ENCODE data around the gene MSI2. TPM values are rescaled to one million over a fixed set of nuclear protein-coding genes. Genes with fewer than 3 reads are reported as not detected.

Gene MSI2
- total RNA-seq, 2 experiments from 2014 or later, result 59.6 to 61.7 TPM

DNA sequence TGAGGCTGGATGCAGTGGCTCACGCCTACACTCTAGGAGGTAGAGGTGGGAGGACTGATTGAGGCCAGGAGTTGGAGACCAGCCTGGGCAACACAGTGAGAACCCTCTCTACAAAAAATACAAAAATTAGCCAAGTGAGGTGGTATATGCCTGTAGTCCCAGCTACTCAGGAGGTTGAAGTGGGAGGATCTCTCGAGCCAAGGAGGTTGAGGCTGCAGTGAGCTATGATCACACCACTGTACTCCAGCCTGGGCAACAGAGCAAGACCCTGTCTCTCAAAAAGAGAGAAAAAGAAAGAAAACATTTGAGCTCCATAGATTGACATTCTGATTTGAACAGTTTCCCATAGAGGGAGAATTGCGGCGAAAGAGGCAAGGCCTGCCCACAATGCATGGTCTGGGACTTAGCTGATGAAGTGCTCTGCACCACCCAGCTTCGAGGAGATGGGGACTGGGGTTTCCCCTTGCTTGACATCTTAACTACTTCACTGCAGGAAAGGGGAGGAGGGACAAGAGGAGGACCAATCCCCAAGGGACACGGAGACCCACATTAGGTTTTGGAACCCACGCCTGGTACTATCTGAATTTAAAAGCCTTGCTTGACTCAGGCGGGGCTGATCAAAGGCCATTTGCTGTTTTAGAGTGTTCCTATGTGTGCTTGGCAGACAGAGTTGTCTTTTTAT is 21.7 kb downstream of the MSI2 start:
- H3K27me3 Mint-ChIP-seq, result no peaks in the 10 kb centered on the region
- H3K9me3 Mint-ChIP-seq, result no peaks in the 10 kb centered on the region
- POLR2A ChIA-PET, result interaction anchor here (0.6 to 1.2 kb wide), 5 partner anchors 12 to 174 kb away, joined by 3 to 5 read pairs (median 3); no protein-coding TSS in a partner anchor
- H3K4me1 Mint-ChIP-seq (ENCODE audit: low read depth), result peaks cover 68% of the 10 kb centered on the region
- CTCF ChIA-PET, result interaction anchor here (1.1 to 3.5 kb wide), 3 partner anchors 19 to 35 kb away, joined by 3 to 18 read pairs (median 3); partner anchors contain the start of gene MSI2
- H3K27ac Mint-ChIP-seq, result peak overlapping the region; percentile 40
- H3K4me3 Mint-ChIP-seq, result no peak overlapping the region
- H3K36me3 Mint-ChIP-seq (ENCODE audit: low read depth), result peaks cover 54% of the 10 kb centered on the region
- intact Hi-C loops (cut with micrococcal nuclease), result no loop called here
- DNase-seq, result peak; percentile 65
- TF ChIP-seq CTCF (IDR thresholded peaks at IDR 0.05), result no peak
- ATAC-seq, result peak; percentile 85

- Mint-ChIP-seq H3K4me1 (ENCODE audit: low read depth) (peaks cover 76% of the 10 kb centered on the region), H3K36me3 (ENCODE audit: low read depth) (peaks cover 60% of the 10 kb centered on the region), H3K27me3 (no peaks in the 10 kb centered on the region), H3K9me3 (no peaks in the 10 kb centered on the region), H3K4me3 (no peak overlapping the region), H3K27ac (no peak overlapping the region)
- ChIA-PET CTCF (interaction anchor here (1.1 to 3.5 kb wide), 2 partner anchors 20 to 36 kb away, joined by 3 to 18 read pairs; no protein-coding TSS in a partner anchor), POLR2A (interaction anchor here (0.6 to 4.1 kb wide), 9 partner anchors 8 to 173 kb away, joined by 3 to 15 read pairs (median 3); no protein-coding TSS in a partner anchor)
- intact Hi-C loops (cut with micrococcal nuclease), result no loop called here
- no peak for DNase-seq
- TF ChIP-seq CTCF (IDR thresholded peaks at IDR 0.05), result no peak
- ATAC-seq, result no peak
Measured at GRCh38 chr17:57278740-57279387, 22.5 kb downstream of the MSI2 start.

DNA sequence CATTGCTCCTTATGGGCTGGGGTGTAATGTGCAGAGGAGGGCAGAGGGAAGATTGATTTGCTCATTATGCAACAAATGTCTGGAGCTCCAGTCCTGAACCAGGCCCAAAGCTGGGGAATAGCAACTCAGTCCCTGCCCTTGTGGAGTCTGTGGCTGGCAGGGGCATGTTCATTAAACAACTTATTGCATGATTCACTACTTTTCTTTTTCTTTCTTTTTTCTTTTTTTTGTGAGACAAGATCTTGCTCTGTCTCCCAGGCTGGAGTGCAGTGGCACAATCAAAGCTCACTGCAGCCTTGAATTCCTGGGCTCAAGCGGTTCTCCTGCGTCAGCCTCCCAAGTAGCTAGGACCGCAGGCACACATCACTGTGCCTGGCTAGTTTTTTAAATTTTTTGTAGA is 23.1 kb downstream of the MSI2 start:
- no peak for TF ChIP-seq CTCF (IDR thresholded peaks at IDR 0.05)
- peaks cover 56% of the 10 kb centered on the region for H3K36me3 Mint-ChIP-seq (ENCODE audit: low read depth)
- ChIA-PET CTCF (interaction anchor here (1.1 to 3.5 kb wide), 2 partner anchors 20 to 37 kb away, joined by 3 to 18 read pairs; no protein-coding TSS in a partner anchor), POLR2A (interaction anchor here (0.6 to 4.1 kb wide), 5 partner anchors 9 to 93 kb away, joined by 3 to 15 read pairs (median 4); no protein-coding TSS in a partner anchor)
- peaks cover 81% of the 10 kb centered on the region for H3K4me1 Mint-ChIP-seq (ENCODE audit: low read depth)
- no peak for DNase-seq
- H3K27me3 Mint-ChIP-seq, result no peaks in the 10 kb centered on the region
- no peak for ATAC-seq
- H3K9me3 Mint-ChIP-seq, result no peaks in the 10 kb centered on the region
- H3K27ac Mint-ChIP-seq, result no peak overlapping the region
- no peak overlapping the region for H3K4me3 Mint-ChIP-seq
- intact Hi-C loops (cut with micrococcal nuclease), result no loop called here

DNA sequence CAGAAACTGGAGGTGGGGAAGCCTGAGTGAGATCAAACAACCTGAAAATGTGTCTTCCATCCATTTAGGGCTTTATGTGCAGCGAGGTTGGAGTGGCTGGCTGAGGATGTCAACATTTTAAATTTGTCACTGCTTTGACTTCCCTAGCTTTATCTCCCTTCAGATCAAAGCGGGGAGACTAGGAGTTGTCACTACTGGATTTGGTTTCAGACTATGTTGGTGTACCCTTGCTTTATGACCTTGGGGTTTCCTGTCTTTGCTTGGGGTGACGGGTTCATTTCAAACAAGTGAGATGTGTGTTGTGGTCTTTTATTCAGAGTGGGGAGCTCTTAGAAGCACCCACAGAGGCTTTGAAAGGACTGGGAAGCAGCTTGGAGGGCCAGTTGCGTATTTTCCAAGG is 25.6 kb downstream of the MSI2 start:
- H3K4me3 Mint-ChIP-seq, result no peak overlapping the region
- H3K9me3 Mint-ChIP-seq, result no peaks in the 10 kb centered on the region
- ATAC-seq (peak; percentile 32), DNase-seq (peak; percentile 22)
- no peak for TF ChIP-seq CTCF (IDR thresholded peaks at IDR 0.05)
- CTCF ChIA-PET, result interaction anchor here (1.6 kb wide), 1 partner anchor 38 kb away, joined by 5 read pairs; no protein-coding TSS in a partner anchor
- intact Hi-C loops (cut with micrococcal nuclease), result no loop called here
- POLR2A ChIA-PET, result interaction anchor here (4.1 kb wide), 1 partner anchor 11 kb away, joined by 15 read pairs; no protein-coding TSS in a partner anchor
- peak overlapping the region; percentile 7 for H3K27ac Mint-ChIP-seq
- H3K27me3 Mint-ChIP-seq, result no peaks in the 10 kb centered on the region
- H3K4me1 Mint-ChIP-seq (ENCODE audit: low read depth), result peaks cover 82% of the 10 kb centered on the region
- peaks cover 43% of the 10 kb centered on the region for H3K36me3 Mint-ChIP-seq (ENCODE audit: low read depth)

Measured in activated CD8-positive, alpha-beta T cell treated with anti-CD3 and anti-CD28 coated beads for 36 hours (primary cell).